GM18867 (cell line): ENCODE results near the gene DLX5.

Experiments
- ATAC-seq: cut with Tn5 transposase; IDR thresholded peaks from one replicate; pipeline ENCODE4 v1.9.1; 2021; ENCODE audit warnings: mild to moderate bottlenecking, moderate library complexity; ENCODE audit not compliant: unreplicated experiment

The DLX5 gene

DNA sequence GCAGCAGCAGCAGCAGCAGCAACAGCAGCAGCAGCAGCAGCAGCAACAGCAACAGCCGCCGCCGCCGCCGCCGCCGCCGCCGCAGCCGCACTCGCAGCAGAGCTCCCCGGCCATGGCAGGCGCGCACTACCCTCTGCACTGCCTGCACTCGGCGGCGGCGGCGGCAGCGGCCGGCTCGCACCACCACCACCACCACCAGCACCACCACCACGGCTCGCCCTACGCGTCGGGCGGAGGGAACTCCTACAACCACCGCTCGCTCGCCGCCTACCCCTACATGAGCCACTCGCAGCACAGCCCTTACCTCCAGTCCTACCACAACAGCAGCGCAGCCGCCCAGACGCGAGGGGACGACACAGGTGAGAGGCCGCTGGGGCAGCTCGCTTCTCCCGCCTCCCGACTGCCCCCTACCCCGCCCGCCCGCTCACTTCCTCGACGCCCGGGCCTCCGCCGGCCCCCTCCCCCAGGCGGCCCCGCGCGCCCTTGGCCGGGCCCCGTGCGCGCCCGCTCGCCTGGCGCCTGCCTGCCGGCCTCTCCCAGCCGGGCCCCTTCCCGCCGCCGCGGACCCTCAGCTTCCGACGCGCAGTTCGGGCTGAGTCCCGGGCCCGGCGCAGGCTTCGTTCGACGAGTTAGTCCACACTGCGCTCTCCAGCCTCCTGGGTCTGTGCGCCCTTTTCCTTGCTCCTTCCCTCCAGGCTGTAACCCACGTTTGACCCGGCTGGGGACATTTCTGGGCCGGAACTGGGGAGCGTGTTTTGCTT is 18.4 kb downstream of the DLX5 start:
- peak; percentile 47 for ATAC-seq

DNA sequence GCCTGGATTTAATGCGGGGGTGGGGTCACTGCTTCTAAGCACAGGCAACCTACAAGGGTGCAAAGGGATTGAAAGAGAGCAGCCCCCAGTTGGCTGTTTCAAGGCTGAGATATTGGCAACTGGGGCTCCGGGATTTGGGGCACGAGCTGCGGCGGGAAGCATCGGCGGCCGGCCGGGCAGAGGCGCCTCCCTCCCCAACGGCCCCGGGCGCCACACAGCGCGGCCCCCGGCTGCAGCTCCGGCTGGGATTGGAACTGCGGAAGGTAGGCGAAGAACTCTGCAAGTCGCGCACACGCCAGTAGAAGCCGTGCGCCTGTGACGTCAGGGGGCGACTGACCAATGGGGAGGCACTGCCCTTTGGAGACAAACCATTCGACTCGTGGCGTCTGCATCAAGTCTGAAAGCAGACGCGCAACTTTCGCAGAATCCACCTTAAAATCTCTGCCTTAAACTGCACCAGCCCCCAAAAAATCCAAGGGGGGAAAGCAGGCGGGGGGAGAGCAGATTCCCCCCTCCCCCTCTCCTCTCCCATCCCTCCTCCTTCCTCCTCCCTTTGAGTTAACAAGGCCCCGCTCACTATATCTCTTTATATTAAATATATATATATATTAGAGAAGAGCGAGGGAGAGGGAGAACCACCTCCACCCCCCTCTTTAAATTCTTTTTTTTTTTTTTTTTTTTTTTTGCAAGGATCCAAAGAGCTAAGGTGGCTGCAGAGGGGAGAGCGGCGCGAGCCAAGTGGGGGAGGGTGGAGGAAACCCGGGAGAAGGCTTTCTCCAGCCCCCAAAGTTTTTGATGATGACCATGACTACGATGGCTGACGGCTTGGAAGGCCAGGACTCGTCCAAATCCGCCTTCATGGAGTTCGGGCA is 19.2 kb downstream of the DLX5 start, which contains the start of gene DLX6:
DLX6 (plus strand) TSS at position 371 of the 872 bp plus-strand sequence; CDS start at position 796, 425 bp downstream.
- no peak for ATAC-seq

- no peak for ATAC-seq
These were observed 20.1 kb downstream of the DLX5 start for GRCh38 chr7:97004247-97005182.

- ATAC-seq, result no peak
These were observed 21.1 kb downstream of the DLX5 start for GRCh38 chr7:97003262-97004246.

DNA sequence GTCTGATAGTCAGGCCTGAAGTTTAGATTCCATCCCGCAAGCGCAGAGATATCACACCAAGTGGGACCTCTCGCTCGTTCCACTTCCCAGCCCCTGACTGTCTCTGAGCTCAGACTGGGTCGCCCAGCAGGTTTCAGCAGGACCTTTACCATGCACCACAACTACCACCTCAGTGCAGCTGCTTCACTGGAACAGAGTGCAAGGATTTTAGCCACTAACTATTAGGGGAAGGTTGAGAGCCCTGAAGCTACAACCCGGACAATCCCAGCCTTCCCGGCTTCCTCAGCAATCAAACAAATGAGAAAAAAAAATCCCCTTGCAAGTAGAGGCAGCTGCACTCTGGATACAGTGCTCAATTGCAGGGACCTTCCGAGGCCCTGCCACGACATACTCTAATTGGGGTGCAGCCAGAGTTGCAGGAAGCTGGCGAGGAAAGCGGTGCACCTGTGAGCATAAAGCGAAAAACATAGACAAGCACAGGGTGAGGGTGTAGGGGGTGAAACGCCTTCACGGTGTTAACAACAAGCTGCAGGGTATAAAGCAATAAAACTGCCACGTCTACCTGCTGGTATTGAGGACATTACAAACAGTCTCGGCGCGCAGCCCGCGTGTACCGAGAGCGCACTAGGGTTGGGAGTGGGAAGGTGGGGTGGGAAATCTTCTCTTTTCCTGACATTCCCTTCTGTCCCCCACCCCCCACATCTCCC is 21.9 kb downstream of the DLX5 start:
- no peak for ATAC-seq

- no peak for ATAC-seq
These were observed 22.7 kb downstream of the DLX5 start for GRCh38 chr7:97001656-97002554.

DNA sequence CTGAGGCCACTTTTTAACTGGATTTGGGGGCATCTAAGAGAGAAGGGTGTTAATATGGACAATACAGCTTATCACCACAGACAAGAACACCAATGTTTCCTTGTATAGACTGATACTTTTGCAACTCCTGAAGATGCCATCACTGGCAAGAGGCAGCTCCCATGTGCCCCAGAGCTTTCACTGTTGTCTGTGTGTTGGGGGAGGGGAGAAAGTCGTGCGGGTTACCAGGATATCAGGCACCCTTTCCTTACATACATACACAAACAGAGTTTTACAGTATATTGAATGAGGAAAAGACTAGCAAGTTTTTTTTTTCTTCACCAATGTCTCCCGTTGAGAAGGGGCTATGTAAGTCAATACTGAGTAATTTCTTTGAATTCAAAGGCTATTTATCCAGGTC is 23.4 kb downstream of the DLX5 start:
- no peak for ATAC-seq

GRCh38 chr7:96998744-96999143 is 25.9 kb downstream of the DLX5 start:
- ATAC-seq, result no peak

GRCh38 chr7:96998333-96998732 is 26.3 kb downstream of the DLX5 start:
- no peak for ATAC-seq

DNA sequence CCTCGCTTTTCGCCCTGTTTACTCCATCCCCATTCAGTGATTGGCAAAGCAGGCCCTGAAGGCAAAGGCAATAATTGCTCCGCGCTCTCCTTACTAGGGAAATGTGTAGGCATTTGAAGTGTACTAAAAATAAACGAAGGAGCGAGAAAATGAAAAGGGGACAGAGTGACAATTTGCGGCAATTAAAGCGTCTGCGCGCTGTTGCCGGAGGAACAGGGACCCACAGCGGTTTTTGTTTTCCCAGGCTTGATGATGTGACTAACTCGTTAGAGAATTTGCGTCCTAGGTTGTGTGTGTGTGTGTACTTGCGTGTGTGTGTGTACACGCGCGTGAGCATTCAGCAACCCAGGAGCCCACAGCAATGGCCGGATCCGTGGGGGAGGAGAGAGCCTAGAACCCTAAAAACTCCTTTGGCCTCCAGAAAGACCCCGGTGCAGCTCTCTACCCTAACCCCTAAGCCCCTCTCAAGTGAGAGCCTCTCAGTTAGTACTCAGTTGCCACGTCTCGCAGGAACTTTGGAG is 27.1 kb downstream of the DLX5 start:
- no peak for ATAC-seq

DNA sequence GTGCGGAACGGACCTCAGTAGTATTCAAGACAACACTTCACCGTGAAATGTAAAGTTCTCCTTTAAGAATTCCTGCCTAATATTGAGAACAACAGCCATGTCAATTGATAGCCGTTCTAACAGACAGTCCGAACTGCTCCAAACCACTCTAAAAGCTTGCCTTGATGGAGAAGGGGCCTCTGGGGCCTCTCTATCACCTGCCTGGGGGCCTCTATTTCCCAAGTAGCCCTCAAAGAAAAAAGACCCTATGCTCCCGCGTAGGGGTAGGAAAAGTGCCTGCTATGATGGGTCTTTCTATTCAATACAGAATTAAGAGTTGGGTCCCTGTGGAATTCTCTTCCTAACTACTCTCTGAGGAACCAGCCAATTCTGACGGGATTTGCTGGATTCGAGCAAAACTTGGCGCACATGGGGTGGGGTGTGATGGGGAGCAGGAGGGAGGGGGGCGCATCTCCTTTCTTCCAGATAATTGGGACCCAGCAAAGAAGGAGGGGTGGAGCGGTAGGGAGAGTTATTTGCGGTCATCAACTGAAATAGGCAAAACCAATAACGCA is 27.6 kb downstream of the DLX5 start:
- ATAC-seq, result no peak

DNA sequence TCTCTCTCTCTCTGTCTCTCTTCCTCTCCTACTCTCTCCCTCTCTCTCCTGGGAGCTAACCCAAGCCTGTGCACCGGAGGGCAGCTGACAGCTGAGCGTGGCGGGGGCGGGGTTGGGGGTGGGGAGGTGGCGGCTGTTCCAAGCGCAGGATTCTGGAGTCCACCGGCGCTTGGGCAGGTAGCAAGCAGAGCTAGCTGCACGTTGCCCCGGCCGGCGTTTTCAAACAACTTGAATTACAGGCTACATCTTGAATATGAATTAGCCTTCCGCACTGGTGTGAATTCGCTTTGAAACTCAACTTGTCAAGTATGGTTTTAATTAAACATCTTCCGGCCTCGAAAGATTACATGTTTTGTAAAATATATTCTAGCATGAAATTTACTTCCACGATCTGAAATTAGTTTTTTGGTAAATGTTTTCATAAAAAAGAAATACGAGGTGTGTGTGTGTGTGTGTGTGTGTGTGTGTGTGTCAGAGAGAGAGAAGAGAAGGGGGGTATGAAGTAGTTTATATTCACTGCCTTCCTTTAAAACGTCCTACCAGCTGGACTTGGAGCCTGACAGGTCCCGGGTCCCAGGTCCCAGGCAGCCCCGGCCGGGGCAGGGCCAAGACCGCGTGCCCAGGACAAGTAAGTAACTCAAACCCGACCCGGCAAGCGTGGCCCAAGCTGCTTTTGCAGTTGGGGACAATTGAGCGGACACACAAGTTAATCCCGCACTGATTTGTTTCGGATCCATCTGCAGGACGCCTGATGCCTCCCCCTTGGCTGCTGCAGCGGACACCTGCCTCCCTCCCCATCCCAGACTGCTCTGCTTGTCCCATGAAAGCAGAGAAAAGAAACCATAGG is 28.3 kb downstream of the DLX5 start:
- ATAC-seq, result no peak

GRCh38 chr7:96995406-96996110 is 29.1 kb downstream of the DLX5 start:
- ATAC-seq, result no peak

DNA sequence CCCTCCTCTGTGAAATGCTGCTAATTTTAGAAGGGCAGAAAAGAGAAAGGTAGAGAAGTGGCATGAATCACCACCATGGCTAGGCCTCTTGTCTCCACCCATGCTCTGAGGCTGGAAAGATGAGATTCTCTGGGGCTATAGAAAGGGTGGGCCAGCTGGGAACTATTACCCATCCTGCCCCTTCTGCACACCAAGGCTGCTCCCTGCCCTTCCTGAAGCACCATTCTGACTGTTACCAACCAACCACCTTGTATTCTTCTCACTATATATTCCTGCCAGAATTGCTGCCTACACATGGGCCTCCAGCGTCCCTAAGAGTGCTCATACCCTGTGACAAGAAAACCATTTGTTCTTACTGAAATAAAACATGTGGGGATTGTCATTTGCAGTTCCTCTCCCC is 30.7 kb downstream of the DLX5 start:
- ATAC-seq, result no peak

DNA sequence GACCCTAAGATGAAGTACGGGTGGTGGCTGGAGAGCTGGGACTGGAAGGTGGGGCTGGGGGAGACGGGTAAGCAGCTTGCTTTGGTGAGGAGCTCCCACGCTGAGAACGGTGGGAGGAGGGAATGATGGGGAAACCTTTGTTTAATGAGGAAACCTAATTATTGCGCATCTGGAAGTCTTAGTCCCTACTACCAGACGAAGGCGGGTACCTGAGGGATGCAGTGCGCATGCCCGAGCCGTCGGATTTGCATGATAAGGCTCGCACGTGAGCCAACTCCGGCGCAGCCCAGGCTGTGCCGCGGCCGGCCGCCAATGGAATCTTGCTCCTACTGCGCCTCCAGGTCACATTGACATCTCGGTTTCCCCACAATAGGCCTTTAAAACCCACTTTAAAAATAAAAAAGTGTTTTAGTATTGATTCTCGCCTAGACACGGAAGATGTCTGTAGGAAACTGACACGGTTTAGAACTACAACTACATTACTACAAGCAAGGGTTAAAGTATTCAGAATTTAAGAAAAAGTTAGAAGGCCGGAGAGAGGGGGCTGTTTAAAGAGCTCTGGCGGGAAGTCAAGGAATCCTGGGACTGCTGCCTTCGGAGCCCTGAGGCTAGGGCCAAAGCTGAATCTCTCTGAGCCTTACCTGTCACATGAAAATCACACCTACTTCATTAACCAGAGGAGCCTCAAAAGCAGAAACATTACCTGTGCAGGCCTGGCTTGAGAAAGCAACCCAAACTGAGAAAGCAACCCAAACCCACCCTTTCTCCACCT is 31.4 kb downstream of the DLX5 start:
- no peak for ATAC-seq
